ENCODE results near the gene RRAS2.

The RRAS2 gene

GRCh38 chr11:14335712-14336111 is 23.3 kb downstream of the RRAS2 start:
- no peak for DNase-seq

DNA sequence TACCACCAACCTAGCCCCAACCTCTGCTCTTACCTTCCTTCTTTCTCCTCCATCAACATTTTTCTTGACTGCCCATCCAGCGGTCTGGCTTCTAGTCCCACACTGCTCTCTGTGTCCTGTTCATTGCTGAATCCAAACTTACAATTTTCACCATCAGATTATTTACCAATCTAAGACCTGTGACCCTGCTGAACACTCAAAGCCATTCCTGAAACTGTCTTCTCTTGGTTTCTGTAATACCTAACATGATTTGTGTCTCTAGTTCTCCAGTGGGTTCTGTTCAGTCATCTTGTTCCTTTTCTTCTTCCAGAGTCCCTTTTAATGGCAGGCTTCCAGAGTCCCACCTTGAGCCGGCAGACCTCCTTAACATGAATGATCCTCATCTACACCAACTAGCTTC is 24.1 kb downstream of the RRAS2 start:
- no peak for DNase-seq

DNA sequence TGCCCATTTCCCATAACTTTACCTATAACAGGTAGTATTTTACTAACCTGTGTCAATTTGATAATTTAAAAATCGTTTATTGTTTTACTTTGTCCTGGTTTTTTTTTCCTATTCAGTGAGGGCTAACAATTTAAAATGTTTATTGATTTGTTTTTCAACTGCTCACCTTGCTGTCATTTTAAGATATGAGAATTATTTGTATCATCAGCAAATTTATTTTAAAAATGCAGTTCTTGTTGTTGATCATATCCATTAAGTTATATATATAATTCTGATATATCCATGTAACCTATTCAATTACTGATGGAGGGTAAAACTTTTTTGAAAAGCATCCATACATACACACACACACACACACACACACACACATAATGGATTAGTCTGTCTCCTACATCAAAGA is 24.8 kb downstream of the RRAS2 start:
- DNase-seq, result no peak

- DNase-seq, result no peak
Measured at GRCh38 chr11:14331476-14332136, 27.4 kb downstream of the RRAS2 start.

- DNase-seq, result no peak
Measured at GRCh38 chr11:14330881-14331280, 28.1 kb downstream of the RRAS2 start.

DNA sequence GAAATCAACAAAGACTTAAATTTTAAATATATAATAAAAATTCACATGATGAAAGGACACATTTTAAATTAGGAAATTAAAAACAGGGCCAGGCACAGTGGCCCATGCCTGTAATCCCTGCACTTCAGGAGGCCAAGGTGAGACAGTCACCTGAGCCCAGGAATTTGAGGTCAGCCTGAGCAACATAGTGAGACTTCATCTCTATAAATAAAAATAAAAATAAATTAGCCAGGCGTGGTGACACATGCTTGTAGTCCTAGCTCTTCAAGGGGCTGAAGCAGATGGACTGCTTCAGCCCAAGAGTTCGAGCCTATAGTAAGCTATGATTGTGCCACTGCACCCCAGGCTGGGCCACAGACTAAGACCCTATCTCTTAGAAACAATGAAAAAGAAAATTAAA is 29.3 kb downstream of the RRAS2 start:
- DNase-seq, result no peak

GRCh38 chr11:14327116-14327515 is 31.9 kb downstream of the RRAS2 start:
- no peak for DNase-seq

- DNase-seq, result no peak
Measured at GRCh38 chr11:14323118-14323676, 35.8 kb downstream of the RRAS2 start.

GRCh38 chr11:14322510-14322909 is 36.5 kb downstream of the RRAS2 start:
- no peak for DNase-seq

- no peak for DNase-seq
Measured at GRCh38 chr11:14320020-14320419, 39.0 kb downstream of the RRAS2 start.

- DNase-seq, result no peak
Measured at GRCh38 chr11:14318581-14318981, 40.4 kb downstream of the RRAS2 start.

DNA sequence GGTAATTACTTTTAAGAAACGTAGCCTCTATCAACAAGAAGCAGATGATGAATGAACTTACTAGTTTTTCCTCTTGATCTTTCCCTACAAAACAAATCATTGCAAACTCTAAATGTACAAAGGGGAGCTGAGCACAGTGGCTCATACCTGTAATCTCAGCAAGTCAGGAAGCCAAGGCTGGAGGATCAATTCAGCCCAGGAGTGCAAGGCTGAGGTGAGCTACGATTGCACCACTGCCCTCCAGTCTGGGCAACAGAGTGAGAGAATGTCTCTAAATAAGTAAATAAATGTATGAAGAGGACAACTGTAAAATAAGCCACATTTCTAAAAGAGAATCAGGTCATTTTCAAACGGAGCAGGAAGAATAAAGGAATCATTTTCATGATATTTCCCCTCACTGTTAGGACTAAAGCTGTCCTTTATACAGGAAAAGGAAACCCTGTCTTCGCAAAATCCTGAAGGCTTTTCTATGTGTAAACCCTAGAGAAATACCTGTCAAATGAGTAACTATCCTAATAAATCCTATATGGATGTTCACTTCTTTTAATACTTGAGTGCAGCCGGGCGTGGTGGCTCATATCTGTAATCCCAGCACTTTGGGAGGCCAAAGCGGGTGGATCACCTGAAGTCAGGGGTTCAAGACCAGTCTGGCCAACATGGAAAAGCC is 41.2 kb downstream of the RRAS2 start:
- DNase-seq, result no peak

DNA sequence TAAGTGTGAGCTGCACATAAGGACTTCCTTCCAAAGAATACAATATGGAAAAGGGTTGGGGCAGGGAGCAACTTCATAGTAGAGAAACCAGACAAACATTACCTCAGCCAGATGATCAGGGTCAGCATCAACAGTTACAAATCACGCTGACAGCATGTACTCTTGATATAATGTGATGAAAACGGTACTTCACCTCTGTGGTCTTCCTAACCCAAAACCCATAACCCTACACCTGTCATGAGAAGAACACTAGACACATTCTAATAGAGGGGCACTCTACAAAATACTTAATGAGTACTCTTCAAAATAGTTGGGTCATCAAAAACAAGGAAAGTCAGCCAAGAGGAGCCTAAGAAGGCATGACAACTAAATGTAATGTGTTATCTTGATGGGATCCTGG is 43.9 kb downstream of the RRAS2 start:
- DNase-seq, result no peak

DNA sequence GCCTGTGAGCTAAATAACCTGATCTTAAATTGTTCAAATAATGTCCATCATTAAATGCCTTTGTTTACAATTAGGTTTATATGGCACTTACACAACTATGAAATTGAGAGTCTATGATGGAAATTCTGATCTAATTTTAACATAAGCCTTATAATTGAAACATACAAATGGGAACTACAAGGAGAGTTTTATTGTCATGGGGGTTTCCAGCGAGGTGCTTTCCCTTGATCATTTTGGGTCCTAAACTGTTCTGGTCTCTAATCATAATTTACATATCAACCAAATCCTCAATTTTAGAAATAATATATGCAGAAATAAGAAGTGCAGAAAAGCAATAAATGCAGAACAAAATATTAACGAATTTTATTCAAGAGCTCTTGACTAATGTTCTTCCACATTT is 44.9 kb downstream of the RRAS2 start:
- DNase-seq, result no peak

GRCh38 chr11:14312736-14313438 is 46.1 kb downstream of the RRAS2 start:
- no peak for DNase-seq

DNA sequence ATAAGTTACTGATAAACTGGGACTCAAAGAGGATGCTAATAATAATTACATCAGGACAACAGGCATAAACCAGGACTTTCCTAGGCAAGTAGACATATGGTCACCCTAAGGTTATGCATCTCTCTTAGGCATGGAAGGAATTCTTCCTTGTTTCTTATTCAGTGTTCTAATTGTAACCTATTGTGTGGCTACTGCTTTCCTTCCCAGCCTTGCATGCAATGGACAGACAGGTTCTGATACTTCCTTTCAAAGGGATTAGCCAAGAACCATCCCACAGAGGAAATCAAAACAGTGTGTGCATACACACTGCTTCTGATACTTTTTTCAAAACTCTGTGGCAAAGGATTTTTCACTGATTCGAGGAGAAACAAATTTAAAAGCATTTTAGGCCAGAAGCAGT is 48.3 kb downstream of the RRAS2 start:
- no peak for DNase-seq

- no peak for DNase-seq
Measured at GRCh38 chr11:14309425-14310192, 49.4 kb downstream of the RRAS2 start.

DNA sequence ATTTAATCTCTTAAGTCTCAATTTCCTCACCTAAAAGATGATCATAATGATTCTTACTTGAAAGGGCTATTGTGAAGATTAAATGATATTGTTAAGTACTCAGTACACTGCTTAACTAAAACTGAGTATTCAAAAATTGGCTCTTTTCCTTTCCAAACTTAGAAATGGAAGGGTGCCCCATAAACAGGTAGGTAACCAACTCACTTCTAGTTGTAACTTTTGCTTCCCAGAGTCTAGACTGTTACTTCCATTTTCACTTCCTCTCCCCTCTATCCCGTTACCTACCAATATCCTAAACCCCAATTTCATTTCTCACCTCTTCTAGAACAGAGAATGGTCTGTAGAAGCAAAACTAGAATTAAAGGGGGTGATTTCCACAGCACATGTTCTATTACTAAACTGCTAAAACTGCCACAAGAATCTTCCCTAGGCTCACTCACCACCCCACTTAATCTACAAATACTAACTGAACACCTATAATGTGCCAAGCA is 50.0 kb downstream of the RRAS2 start:
- DNase-seq, result no peak

GRCh38 chr11:14308114-14308896 is 50.7 kb downstream of the RRAS2 start:
- no peak for DNase-seq

- no peak for DNase-seq
Measured at GRCh38 chr11:14306481-14306880, 52.5 kb downstream of the RRAS2 start.

DNA sequence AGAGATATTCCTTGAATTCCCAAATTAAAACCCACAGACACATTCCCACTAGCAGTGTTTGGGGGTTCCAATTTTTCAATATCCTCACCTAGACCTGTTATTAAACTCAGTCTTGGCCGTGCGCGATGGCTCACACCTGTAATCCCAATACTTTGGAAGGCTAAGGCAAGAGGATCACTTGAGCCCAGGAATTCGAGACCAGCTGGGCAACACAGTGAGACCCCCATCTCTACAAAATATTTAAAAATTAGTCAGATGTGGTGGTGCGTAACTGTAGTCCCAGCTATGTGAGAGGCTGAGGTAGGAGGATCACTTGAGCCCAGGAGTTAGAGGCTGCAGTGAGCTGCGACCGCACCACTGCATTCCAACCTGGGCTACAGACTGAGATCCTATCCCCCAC is 53.3 kb downstream of the RRAS2 start:
- no peak for DNase-seq

DNA sequence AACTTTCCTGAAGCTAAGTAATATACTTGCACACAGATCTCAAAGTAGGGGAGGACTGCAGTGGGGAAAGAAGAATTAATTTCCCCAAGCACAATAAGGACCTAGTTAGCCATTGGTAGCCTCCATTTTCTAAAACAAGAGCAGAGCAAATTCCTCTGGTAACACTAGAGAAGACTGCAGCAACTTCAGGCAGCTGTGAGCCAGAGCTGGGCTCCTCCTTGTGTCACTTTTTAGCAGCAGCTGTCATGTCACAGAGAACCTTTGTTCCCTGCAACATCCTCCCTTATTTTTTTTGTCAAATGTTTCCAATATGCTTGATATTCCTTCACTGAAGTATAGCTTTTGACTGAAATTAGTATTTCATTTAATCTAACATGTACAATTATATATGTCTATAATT is 54.4 kb downstream of the RRAS2 start:
- DNase-seq, result no peak

Data from NCI-H1436 treated with DMSO at 0.1 percent for 48 hours (cell line).